NCI-H748 treated with DMSO at 0.1 percent for 48 hours (cell line): Measurements from ENCODE around the gene CSTPP1.
"Not testable (repeated sequence)": the region's sequence is repeated elsewhere in the genome, so short reads cannot be mapped to it uniquely, and the experiment has no call there.

Experiments
- DNase-seq: peaks from one replicate; lab custom pipeline; 2025; lab: John Stamatoyannopoulos, UW

Gene CSTPP1

GRCh38 chr11:47181271-47181670 is 244.7 kb downstream of the CSTPP1 start:
- no peak for DNase-seq

DNA sequence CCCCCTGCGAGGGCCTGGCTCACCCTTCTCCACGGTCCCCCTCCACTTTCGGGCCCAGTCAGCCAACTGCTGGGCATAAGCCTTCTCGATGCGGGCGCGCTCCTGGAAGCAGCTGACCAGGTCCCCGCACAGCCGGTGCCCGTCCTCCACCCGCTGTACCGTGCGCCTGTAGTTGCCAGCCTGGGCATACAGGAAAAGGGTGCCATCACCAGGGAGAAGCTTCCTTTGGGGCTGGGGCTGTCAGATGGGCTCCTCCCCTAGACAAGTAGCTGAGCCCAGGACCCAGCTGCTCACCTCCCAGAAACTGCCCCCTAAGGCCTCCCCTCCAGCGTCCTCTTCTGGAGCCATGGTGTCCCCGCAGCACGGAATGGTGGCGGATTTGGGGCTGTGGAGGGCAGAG is 245.8 kb downstream of the CSTPP1 start:
- no peak for DNase-seq

DNA sequence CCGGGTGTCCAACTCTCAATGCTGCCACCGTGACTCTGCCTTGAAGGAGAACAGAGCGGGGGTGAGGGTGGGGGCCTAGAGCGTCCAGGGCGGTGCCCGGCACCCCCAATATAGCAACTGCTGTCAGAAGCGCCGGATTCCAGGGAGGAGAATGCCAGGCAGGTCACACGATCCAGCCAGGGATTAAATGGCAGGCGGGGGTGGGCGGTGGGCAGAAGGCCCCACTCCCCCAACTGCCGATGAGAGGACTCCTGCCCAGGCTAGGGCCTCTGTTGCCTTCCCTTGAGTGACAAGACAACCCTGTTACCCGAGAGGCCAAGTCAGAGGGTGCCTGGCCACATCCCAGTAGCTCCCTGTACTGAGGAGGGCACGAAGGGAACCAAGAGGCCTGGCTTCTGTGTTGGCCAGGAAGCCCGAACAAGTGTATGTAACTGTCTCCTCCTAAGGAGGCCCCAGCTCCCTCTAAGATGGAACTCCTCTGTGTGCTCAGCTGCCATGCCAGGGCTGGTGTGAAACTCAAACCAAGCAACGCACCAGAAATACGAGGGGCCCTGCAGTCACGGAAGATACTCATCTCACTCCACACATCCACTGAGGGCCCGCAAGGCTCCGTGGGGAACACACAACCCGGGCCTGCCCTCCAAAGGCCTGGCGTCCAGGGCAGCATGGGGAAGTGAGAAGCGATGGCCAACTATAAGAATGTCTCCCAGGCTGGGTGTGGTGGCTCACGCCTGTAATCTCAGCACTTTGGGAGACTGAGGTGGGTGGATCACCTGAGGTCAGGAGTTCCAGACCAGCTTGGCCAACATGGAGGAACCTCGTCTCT is 246.7 kb downstream of the CSTPP1 start:
- DNase-seq = no peak

DNA sequence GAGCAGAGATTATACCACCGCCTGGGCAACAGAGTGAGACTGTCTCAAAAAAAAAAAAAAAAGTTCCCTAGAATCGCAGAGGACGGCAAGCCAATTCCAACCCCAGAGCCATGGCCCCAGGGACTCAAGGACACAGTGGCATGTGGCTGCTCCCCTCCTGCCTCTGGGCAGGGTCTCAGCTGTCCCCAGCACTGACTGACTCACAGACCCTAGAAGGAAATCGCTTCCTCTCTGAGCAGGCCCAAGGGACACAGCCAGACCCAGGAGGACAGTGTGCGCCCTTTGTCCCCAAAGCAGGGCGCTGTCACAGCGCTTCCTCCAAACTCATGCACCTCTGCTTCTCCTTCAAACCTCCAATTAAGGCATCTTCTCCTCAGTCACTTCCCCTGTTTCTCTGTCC is 247.4 kb downstream of the CSTPP1 start:
- no peak for DNase-seq

DNA sequence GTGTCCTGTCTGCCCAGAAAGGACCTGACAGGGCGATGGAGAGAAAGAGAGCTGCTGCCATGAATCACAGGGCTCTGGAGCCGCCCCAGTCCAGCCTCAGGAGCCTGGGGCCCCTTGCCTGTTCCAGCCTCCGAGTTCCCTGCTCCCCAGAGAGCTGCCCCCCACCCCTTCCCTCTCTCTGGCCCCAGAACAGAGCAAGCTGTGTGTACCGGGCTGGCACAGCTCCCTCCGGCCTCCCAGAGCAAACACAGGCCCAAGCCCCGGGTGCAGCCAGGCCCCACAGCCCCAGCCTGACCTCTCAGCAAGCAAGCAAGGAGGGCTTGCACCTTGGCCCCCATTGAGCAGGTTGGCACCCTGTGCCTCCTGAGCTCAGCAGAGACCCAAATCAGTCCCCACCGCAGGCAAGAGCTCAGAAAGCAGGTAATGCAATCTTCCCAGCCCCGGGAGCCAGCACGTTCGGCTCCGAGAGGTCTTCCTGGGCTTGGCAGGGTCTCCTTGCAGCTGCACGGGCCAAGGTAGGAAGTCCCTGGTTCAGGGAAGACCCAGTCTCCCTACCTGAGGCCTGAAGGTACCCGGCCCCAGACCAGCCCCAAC is 248.2 kb downstream of the CSTPP1 start:
- DNase-seq = no peak

DNA sequence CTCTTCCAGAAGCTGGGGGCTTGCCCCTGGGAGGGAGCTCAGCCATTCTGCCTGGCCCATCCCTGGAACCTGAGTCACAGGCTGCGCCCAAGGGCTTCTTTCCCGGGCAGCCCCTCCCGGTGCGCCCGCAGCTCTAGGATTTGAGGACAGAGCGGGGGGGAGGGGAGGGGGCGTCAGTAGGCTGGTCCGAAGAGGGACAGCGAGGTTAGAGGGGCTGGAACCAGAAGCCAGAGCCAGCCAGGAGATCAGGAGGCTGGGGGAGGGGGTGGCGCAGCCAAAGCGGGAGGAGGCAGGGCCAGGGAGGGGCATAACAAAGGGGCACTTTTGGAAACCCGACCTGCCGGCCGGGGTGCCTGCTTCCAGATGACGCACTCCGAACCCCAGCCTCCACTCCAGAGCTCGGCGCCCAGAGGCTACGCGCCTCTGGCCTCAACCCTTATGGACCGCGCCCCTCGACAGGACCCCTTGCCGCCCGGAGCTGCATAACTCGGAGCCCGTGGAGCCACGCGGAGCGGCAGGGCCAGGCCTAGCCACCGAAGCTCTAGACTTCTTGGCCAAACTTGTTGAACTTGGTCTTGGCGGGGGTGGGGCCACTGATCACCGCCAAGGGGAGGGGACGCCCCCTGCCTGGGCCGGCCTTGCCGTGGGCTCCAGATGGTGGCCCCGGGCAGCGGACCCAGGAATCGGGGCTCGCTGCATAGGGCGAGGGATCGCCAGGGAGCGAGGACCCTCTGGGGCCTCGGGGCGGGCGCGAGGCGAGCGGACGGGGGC is 248.9 kb downstream of the CSTPP1 start:
- DNase-seq = no peak

GRCh38 chr11:47186076-47186699 is 249.6 kb downstream of the CSTPP1 start, which contains the start of gene PACSIN3:
Gene PACSIN3, minus strand, starts transcription at chr11:47186434. Its CDS starts 3,707 bp downstream, at chr11:47182727.
- no peak for DNase-seq

GRCh38 chr11:47186700-47187695 is 250.4 kb downstream of the CSTPP1 start:
- peak; percentile 28 for DNase-seq

DNA sequence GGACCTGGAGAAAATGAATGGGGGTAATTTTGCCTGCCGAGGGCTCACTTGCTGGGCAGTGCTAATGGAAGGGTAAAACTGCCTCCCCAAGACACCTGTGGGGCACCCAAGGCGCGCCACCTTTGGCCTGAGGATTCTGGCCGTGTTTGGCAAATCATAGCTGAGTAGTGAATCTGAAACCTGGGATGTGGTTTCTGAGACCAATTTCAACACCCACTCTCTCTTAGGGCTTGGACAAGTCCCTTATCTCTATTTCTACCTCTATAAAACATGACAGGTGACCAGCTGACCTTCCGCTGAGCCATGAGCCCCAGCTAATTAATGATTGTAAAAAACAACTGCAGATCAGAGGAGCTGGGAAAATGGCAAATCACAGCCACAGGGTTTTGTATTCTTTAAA is 251.2 kb downstream of the CSTPP1 start:
- no peak for DNase-seq

GRCh38 chr11:47188259-47188658 is 251.7 kb downstream of the CSTPP1 start:
- DNase-seq = no peak

- no peak for DNase-seq
Observed at GRCh38 chr11:47189100-47189834, 252.7 kb downstream of the CSTPP1 start.

- not testable (repeated sequence) for DNase-seq
Observed at GRCh38 chr11:47191137-47191536, 254.6 kb downstream of the CSTPP1 start.

DNA sequence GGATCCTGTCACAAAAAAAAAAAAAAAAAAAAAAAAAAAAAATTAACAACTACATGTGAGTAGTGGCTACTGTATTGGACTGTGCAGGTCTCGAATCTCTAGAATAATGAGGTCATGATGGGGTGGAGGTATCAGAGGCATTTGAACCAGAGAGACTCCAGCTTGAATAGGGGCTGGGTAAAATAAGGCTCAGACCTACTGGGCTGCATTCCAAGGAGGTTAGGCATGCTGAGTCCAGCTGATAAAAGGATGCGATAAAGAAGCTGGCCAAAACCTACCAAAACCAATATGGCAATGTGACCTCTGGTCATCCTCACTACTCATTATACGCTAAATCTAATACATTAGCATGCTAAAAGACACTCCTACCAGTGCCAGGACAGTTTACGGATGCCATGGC is 255.6 kb downstream of the CSTPP1 start:
- DNase-seq = no peak

DNA sequence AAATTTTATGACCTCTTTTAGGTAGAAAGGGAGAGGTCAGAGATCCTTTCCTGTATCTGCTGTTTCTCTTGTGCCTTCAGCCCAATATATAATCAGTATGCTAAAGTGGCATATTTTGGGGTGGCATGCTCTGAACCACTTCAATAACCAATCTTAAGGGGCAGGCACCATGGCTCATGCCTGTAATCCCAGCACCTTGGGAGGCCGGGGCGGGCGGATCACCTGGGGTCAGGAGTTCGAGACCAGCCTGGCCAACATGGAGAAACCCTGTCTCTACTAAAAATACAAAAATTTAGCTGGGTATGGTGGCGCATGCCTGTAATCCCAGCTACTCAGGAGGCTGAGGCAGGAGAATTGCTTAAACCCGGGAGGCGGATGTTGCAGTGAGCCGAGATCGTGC is 261.6 kb downstream of the CSTPP1 start:
- DNase-seq = not testable (repeated sequence)

DNA sequence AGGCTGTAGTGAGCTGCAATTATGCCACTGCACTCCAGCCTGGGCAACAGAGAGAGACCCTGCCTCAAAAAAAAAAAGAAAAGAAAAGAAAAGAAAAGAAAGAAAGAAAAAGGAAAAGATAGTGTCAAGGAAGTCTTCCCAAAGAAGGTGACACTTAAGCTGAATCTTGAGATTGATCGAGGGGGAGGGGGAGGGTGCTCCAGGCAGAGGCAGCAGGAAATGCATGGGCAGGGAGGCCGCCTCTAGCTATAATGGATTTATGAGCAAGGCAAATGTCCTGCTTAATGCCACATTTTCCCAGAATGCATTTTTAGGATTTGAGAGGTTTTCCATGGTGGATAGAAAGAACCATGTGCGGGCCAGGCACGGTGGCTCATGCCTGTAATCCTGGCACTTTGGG is 264.5 kb downstream of the CSTPP1 start:
- DNase-seq = no peak

DNA sequence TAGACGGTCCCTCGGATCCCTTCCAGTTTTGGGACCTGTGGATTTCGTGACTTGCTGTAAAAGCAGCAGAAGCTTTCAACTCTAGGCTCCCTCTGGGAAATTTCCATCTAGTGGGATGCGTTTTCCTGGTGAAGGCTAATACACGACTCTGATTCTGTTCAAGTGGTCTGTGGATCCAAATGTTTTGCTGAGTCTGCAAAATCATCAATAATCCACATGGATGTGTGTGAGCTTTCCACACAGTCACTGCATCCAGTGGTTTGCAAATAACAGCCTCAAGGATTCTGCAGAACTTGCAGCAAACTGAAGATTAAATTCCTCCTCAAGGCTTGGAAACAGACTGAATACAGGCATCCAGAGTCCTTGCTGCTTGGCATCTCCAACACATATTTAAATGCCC is 266.0 kb downstream of the CSTPP1 start:
- no peak for DNase-seq

- DNase-seq = no peak
Observed at GRCh38 chr11:47204637-47204989, 268.1 kb downstream of the CSTPP1 start.

DNA sequence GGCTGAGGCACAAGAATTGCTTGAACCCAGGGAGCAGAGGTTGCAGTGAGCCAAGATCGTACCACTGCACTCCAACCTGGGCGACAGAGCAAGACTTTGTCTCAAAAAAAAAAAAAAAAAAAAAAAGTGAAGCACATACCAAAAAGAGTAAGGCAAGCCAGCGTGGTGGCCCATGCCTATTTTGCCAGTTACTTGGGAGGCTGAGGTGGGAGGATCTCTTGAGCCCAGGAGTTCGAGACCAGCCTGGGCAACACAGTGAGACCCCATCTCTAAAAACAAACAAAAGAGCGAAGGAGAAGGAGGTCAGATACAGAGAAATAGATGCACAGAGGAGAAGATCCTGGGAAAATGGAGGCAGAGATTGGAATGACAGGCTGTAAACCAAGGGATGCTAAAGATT is 270.0 kb downstream of the CSTPP1 start:
- not testable (repeated sequence) for DNase-seq

DNA sequence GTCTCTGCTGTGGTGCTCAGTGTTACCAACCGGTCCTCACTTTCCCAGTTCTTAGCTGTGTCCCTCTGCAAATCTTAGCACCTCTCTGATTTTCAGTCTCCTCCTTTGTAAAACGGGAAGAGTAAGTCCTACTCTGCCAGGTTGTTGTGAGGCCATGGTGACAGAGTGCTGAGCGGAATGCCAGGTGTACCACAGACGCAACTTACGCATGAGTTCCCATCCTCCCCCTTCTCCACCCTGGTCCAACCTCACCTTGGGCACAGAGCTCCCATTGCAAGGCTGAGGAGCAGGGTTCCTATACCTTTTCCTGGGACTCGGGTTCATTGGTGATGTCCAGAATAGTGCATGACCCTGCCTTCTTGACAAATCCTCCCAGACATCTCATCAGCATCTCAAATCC is 270.9 kb downstream of the CSTPP1 start:
- DNase-seq = no peak

- DNase-seq = not testable (repeated sequence)
Observed at GRCh38 chr11:47208008-47208552, 271.5 kb downstream of the CSTPP1 start.
